ENCODE data around the gene SUN1. TPM values are rescaled to one million over a fixed set of nuclear protein-coding genes. Genes with fewer than 3 reads are reported as not detected.
"Not testable (repeated sequence)": the region's sequence is repeated elsewhere in the genome, so short reads cannot be mapped to it uniquely, and the experiment has no call there.

Gene SUN1
- total RNA-seq, 1 donor from 2014 or later: 186 TPM

DNA sequence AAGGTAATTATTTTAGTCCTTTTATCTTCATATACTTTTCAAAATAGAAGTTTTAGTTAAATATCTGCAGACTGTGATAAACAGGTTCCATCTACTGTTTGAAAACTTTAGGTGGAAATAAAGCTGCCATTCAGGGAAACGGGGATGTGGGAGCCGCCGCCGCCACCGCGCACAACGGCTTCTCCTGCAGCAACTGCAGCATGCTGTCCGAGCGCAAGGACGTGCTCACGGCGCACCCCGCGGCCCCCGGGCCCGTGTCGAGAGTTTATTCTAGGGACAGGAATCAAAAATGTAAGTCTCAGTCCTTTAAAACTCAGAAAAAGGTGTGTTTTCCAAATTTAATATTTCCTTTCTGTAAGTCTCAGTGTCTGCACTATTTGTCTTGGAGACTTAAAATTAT, 11.0 kb downstream of the SUN1 start:
- peak overlapping the region in 1 of 2 donors; percentile 48 for H3K27ac ChIP-seq

DNA sequence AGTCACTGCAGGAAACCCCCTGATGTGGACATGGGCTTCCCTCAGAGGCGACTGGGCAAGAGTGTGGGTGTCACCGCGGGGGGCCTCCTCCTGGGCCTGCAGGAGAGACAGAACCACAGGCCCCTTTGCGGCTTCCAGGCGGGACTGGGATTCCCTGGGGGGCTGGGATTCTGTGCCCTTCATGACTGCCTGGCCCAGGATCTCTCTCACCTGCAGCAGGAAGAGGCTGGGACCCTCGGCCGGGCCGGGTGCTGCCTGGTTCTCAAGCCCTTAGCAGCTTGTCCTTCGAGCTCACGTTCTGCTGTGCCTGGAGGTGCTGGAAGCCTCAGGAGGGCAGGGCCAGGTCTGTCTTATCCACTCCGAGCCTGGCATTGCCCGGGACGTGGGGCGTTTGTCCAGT, 11.8 kb downstream of the SUN1 start:
- no peak for DNase-seq (ENCODE audit: low spot score in 2 of 2)
- H3K27me3 ChIP-seq: no peaks in the 10 kb centered on the region
- H3K4me1 ChIP-seq: peaks cover 7 to 16% of the 10 kb centered on the region in 2 donors
- H3K36me3 ChIP-seq: peaks cover 43 to 62% of the 10 kb centered on the region in 2 donors
- no peaks in the 10 kb centered on the region for H3K9me3 ChIP-seq
- H3K27ac ChIP-seq: peak overlapping the region in 1 of 2 donors; percentile 13
- intact Hi-C loops (cut with DNase I): no loop called here
- TF ChIP-seq, protein P1, sequence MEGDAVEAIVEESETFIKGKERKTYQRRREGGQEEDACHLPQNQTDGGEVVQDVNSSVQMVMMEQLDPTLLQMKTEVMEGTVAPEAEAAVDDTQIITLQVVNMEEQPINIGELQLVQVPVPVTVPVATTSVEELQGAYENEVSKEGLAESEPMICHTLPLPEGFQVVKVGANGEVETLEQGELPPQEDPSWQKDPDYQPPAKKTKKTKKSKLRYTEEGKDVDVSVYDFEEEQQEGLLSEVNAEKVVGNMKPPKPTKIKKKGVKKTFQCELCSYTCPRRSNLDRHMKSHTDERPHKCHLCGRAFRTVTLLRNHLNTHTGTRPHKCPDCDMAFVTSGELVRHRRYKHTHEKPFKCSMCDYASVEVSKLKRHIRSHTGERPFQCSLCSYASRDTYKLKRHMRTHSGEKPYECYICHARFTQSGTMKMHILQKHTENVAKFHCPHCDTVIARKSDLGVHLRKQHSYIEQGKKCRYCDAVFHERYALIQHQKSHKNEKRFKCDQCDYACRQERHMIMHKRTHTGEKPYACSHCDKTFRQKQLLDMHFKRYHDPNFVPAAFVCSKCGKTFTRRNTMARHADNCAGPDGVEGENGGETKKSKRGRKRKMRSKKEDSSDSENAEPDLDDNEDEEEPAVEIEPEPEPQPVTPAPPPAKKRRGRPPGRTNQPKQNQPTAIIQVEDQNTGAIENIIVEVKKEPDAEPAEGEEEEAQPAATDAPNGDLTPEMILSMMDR (IDR thresholded peaks at IDR 0.05): no peak
- H3K4me3 ChIP-seq: no peak overlapping the region

More for the DNA sequence above, 11.0 kb downstream of the SUN1 start:
- Histone ChIP-seq H3K27me3 (no peaks in the 10 kb centered on the region), H3K4me3 (no peak overlapping the region), H3K4me1 (peaks cover 7 to 22% of the 10 kb centered on the region in 2 donors), H3K36me3 (peaks cover 46 to 64% of the 10 kb centered on the region in 2 donors), H3K9me3 (no peaks in the 10 kb centered on the region)
- TF ChIP-seq, protein P1 (IDR thresholded peaks at IDR 0.05): no peak
- intact Hi-C loops (cut with DNase I): no loop called here
- no peak for DNase-seq (ENCODE audit: low spot score in 2 of 2)

DNA sequence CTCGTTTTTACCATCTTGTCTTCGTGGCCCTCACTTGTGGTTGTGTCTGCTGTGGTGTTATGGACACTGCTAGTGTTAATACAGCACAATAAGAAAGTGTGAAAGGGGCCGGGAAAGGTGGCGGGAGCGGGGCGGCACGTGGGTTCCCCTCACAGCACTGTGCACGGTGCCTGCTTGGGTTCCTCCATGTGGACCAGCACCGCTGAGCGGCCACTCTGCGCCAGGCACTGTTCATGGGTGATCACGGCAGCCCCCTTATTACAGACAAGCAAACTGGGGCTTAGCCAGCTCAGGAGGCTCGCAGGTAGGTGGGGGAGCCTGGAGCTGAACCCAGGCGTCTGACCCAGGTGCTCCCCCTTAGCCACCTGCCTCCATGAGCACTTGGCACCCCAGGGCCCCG, 12.2 kb downstream of the SUN1 start:
- no peaks in the 10 kb centered on the region for H3K9me3 ChIP-seq
- TF ChIP-seq, protein P1 (IDR thresholded peaks at IDR 0.05): no peak
- DNase-seq (ENCODE audit: low spot score in 2 of 2): no peak
- no peak overlapping the region for H3K27ac ChIP-seq
- no peak overlapping the region for H3K4me3 ChIP-seq
- H3K36me3 ChIP-seq: peaks cover 39 to 64% of the 10 kb centered on the region in 2 donors
- H3K27me3 ChIP-seq: no peaks in the 10 kb centered on the region
- peaks cover 7 to 16% of the 10 kb centered on the region in 2 donors for H3K4me1 ChIP-seq
- intact Hi-C loops (cut with DNase I): no loop called here

DNA sequence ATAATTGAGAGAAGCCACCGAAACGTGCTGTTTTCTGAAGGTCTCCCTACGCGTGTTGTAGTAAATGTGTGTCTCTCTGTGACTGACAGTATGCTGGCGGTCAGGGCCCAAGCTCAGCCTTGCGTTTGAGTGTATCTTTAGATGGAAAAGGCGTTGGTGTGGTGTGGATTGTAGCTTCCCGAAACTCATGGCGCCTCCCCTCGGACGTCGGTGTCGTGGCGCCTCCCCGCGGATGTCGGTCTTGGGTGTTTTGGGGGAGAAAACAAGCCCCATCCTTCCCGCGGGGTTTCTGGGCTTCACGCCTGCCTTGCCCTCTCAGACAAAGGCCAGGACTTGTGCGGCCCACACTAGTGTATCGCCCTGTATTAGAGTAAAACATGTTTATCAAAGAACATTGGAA, 12.8 kb downstream of the SUN1 start:
- Histone ChIP-seq H3K36me3 (peaks cover 37 to 65% of the 10 kb centered on the region in 2 donors), H3K9me3 (no peaks in the 10 kb centered on the region), H3K4me1 (peaks cover 7 to 16% of the 10 kb centered on the region in 2 donors), H3K4me3 (no peak overlapping the region), H3K27ac (no peak overlapping the region), H3K27me3 (no peaks in the 10 kb centered on the region)
- TF ChIP-seq, protein P1 (IDR thresholded peaks at IDR 0.05): no peak
- intact Hi-C loops (cut with DNase I): no loop called here
- DNase-seq (ENCODE audit: low spot score in 2 of 2): no peak

DNA sequence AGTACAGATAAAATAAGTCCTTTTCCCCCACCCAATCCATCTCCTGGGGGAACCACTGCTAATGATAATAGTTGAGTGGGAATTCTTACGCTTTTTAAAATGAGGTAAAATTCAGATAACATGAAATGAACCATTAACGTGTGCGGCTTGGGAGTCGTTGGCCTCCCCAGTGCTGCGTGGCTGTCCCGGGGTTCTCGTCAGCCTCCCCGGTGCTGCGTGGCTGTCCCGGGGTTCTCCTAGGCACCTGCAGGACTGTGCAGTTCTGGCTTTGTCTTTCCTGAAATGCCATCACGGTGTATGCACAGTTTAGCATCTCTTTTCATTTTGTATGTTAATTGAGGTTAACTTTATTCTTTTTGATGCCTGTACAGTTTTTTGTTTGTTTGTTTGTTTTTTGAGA, 13.5 kb downstream of the SUN1 start:
- Histone ChIP-seq H3K4me3 (no peak overlapping the region), H3K27me3 (no peaks in the 10 kb centered on the region), H3K36me3 (peaks cover 35 to 66% of the 10 kb centered on the region in 2 donors), H3K9me3 (no peaks in the 10 kb centered on the region), H3K27ac (no peak overlapping the region), H3K4me1 (peaks cover 7 to 16% of the 10 kb centered on the region in 2 donors)
- intact Hi-C loops (cut with DNase I): no loop called here
- TF ChIP-seq, protein P1 (IDR thresholded peaks at IDR 0.05): no peak
- DNase-seq (ENCODE audit: low spot score in 2 of 2): no peak

DNA sequence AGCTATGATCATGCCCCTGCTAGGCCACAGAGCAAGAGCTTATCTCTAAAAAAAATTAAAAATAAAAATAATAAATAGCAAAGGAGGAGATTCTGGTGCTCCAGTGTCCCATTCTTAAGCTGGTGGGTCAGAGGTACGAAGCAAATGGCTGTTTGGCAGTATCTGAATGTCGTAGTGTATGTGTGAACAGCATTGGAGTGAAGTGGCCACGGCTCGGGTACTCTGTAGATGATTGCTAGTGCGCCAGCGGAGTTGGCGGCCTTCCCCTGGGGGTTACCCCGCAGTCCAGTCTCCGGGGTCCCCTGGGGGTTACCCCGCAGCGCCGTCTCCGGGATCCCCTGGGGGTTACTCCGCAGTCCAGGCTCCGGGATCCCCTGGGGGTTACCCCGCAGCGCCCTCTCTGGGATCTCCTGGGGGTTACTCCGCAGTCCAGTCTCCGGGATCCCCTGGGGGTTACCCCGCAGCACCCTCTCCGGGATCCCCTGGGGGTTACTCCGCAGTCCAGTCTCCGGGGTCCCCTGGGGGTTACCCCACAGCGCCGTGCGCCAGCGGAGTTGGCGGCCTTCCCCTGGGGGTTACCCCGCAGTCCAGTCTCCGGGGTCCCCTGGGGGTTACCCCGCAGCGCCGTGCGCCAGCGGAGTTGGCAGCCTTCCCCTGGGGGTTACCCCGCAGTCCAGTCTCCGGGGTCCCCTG, 14.8 kb downstream of the SUN1 start:
- H3K27ac ChIP-seq; H3K27me3 ChIP-seq; H3K4me1 ChIP-seq; H3K9me3 ChIP-seq; DNase-seq (ENCODE audit: low spot score in 2 of 2); H3K4me3 ChIP-seq; intact Hi-C loops (cut with DNase I): not testable (repeated sequence)
- peaks cover 46 to 77% of the 10 kb centered on the region in 2 donors for H3K36me3 ChIP-seq

DNA sequence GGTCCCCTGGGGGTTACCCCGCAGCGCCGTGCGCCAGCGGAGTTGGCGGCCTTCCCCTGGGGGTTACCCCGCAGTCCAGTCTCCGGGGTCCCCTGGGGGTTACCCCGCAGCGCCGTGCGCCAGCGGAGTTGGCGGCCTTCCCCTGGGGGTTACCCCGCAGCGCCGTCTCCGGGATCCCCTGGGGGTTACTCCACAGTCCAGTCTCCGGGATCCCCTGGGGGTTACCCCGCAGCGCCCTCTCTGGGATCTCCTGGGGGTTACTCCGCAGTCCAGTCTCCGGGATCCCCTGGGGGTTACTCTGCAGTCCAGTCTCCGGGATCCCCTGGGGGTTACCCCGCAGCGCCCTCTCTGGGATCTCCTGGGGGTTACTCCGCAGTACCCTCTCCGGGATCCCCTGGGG, 15.5 kb downstream of the SUN1 start:
- intact Hi-C loops (cut with DNase I); H3K27ac ChIP-seq; H3K27me3 ChIP-seq; H3K9me3 ChIP-seq; H3K4me1 ChIP-seq; DNase-seq (ENCODE audit: low spot score in 2 of 2); H3K4me3 ChIP-seq: not testable (repeated sequence)
- H3K36me3 ChIP-seq: peaks cover 49 to 75% of the 10 kb centered on the region in 2 donors

All from ascending aorta (tissue), 2 donors.